T-helper 22 cell (primary cell): ENCODE results near the gene JAZF1.

Experiments used
- DNase-seq: peaks from one replicate; pipeline ENCODE4 v3.0.0-alpha.2; 2020; ENCODE audit warnings: low read depth

Gene JAZF1

DNA sequence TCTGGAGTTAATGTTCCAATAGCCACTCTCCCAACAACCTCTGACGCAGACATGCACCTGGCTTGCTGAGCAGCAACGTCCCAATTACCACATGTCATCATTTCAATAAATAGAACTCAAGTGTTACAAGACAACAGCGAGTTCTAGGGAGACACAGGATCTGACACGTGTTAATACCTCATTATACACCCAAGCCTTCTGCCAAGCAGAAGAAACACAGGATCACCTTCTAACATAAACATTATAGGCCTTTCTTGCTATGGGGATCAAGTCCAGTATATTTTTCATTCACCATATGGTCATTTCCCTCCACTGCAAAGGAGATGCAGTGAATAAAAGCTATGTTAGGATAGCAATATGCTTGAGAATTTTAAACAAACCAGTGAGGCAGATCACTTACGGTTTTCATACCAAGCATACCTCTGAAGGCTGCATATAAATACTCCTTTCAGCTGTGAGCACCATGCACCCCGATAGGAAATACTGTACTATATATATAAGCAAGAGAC lies 74.2 kb downstream of the JAZF1 start:
- DNase-seq, result no peak

GRCh38 chr7:28105234-28105633 lies 75.4 kb downstream of the JAZF1 start:
- no peak for DNase-seq

GRCh38 chr7:28104811-28105210 lies 75.8 kb downstream of the JAZF1 start:
- DNase-seq, result no peak

GRCh38 chr7:28104041-28104541 lies 76.5 kb downstream of the JAZF1 start:
- DNase-seq, result no peak

DNA sequence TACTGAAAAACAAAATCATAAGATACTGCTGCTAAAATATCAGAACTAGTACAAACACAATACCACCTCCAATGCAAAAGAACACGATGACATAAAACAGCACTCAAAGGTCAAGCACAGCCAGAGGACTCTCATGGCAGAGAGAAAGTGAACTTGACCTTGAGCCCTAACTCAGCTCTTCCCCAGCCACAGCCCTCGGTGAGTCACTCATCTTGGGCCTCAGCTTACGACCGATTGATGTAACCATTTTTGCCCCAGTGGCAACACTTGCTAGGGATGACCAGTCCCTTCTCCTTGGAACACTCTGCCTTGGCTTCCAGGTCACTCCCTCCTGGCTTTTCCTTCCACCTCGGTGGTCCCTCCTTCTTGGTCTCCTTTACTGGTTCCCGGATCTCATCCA lies 77.8 kb downstream of the JAZF1 start:
- DNase-seq, result no peak

- DNase-seq, result no peak
These were observed 83.9 kb downstream of the JAZF1 start for GRCh38 chr7:28096713-28097112.

DNA sequence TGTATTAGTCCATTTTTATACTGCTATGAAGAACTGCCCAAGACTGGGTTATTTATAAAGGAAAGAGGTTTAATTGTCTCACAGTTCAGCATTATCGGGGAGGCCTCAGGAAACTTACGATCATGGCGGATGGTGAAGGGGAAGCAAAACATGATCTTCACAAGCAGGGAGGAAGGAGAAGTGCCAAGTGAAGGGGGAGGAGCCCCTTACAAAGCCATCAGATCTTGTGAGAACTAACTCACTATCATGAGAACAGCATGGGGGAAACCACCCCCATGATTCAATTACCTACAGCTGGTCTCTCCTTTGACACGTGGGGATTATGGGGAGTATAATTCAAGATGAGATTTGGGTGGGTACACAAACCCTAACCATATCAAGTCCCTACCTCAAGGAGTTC lies 85.4 kb downstream of the JAZF1 start:
- DNase-seq, result no peak

DNA sequence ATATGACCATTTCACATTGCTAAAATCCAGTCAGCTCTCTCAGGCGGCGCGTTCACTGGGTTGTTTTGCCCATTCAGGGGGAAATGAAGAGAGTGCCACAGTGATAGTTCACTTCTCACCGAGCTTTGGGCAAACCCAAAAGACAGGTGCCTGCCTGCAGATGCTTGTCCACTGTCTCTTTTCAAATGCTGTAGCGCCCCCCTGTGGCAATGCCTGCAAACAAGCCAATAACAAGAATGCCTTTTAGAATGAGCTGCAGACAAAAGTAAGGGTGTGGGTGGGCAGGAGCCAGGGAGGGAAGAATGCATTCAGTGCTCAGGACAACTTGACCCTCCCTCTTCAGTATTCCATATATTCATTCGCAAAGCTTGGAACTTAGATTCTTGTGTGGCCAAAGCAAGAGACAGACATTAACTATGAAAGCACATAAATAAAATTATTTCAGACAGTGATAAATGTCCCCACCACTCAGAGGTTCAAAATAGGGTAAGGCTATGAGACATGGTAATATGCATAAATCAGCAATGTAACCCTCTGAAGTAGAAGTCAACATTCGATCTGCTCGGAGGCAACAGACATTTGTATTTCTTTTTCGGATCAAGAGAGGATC lies 86.9 kb downstream of the JAZF1 start:
- DNase-seq, result no peak

- DNase-seq, result no peak
These were observed 89.4 kb downstream of the JAZF1 start for GRCh38 chr7:28091190-28091589.

- no peak for DNase-seq
These were observed 91.5 kb downstream of the JAZF1 start for GRCh38 chr7:28088901-28089714.

DNA sequence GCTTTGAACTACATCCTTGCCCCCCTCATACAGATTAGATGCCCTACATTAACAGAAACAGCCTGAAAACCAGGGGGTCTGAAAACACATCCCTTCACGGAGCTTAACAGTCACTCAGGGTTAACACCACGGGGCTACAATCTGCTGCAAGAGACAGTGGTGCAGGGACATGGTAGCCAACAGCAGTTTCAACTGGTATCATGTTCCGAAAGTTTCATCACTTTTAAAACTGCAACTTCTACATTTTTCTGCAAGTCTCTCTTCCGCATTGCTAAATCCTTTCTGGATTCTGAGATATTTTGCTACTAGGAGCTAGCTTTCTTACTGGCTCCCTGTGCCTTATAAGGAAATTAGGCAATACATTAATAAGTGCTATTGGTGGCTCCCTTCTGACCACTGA lies 92.6 kb downstream of the JAZF1 start:
- no peak for DNase-seq

GRCh38 chr7:28086198-28086597 lies 94.4 kb downstream of the JAZF1 start:
- DNase-seq, result no peak

DNA sequence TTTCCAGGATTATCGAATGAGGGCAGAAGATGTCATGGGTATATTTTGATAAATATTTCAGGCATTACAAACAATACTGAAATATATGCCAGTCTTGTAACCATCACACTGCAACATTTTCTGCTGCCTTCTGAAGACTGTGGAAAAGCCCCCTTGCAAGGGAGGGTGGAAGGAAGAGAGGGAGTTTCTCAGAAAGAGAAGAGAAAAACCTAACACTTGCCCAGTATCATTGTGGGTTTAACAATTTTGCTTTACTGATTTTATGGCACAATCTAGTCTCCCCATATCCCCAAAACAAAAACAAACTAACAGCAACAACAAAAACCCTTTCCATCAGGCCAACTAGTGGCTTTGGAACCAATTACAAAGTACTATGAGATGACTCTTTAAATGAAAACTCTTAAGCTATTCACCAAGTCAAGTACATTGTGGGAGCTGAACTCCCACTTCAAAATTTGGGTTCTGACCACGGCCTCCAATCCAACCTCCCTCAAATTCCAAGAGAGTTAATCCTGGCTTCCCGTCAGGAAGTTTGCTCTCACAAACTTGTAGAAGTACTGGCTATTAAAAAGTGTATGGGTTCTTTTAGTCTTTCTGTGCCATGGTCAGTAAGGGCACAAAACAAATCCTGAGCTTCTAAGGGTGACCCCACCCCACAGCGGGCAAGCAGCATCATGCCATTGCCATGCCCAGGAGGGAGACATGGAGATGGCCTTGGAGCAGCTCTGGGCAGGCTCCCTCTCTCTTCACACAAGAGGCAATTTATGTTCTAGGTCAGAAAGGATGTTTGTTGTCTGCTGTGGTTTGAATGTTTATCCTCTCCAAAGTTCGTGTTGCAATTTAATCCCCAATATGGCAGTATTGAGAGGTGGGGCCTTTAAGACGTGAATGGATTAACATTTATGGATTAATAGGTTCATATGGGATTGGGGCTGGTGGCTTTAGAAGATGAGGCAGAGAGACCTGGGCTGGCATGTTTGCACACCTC lies 96.3 kb downstream of the JAZF1 start:
- no peak for DNase-seq

- no peak for DNase-seq
These were observed 97.2 kb downstream of the JAZF1 start for GRCh38 chr7:28083164-28083997.

- DNase-seq, result no peak
These were observed 98.5 kb downstream of the JAZF1 start for GRCh38 chr7:28082071-28082470.

DNA sequence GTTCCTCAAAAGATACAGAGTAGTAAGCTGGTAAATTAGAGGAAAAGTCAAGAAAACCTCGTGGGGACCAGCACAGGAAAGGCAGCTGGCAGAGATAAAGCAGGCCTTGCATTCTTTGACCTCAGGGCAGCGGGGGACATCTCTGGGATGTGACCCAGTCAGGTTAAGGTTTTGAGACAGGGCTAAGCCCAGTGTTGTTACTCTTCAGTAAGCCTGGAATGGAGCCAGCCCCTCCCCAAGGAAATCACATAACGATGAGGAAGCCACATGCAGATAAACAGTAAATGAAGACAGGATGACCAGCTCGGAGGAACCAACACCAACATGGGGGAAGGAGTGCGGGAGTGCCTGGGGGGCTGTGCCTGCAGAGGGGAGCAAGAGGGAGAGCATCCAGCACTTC lies 99.6 kb downstream of the JAZF1 start:
- DNase-seq, result no peak

- no peak for DNase-seq
These were observed 102.3 kb downstream of the JAZF1 start for GRCh38 chr7:28078036-28078901.

DNA sequence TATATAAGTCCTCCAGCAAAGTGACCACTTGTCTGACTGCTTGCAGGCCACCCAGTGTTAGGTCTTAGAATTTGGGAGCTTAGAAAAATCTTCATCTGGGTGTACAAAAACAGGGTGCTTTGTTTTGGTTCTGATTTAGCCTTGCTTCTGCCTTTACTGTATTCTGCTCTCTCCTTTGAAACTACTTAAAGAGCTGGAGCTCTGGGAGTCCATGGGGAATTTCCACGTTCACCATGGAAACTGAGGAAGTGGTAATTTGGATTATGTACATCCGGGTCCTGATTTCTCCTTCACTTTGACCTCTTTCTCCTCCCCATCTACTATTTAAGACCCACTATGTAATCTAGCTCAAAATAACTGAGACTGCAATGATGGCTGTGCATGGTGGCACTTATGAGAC lies 103.0 kb downstream of the JAZF1 start:
- DNase-seq, result no peak

DNA sequence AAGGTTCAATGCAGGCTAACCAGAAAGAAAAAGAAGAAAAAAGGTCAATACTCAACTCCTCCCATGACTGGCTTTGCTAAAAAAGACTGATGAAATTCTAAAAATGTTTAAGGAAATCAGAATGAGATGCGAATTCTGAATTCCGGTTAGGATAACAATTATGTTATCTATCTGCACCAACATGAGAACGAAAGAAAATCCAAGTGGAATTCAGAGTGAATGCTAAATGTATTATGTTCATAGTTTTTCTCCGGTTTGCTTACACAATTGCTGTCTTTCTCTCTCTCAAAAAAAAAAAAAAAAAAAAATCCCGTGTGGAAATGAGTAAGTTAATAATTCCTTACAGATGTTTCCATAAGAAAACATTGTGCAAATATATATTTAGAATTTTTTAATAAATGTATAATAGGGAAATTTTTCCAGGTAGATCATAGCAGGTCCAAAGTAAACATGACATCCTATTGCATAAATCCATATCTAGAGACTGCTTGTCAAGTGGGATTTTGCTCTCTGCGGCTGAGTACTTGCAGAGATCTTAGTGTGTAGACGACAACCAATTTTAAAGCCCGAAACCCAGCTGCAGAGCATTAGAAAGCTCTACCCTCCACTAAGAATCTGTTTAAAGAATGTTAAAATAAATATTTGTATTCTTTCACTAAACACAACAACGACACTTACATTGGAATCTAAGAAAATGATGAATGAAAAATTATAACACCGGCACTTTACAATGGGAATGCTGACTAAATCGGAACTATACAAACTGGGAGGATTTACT lies 104.0 kb downstream of the JAZF1 start:
- DNase-seq, result no peak
